Measurements from ENCODE around the gene PGP. TPM values are rescaled to one million over a fixed set of nuclear protein-coding genes. Genes with fewer than 3 reads are reported as not detected.

Gene PGP
- polyA plus RNA-seq, 2 of the 4 experiments (the other 2 are of a cell fraction): 13.9 to 33.7 TPM

- no peak for TF ChIP-seq TFCP2L1 (CRISPR knock-in tag; IDR thresholded peaks at IDR 0.05)
- TF ChIP-seq SREBF2 (IDR thresholded peaks at IDR 0.05): no peak
- TF ChIP-seq HES2 (IDR thresholded peaks at IDR 0.05): no peak
Observed at GRCh38 chr16:2165861-2166260, 48.8 kb downstream of the PGP start (continued).

- no peak for ATAC-seq
- Histone ChIP-seq H3K4me2 (no peak overlapping the region), H3K4me3 (no peak overlapping the region), H3K27ac (0 out of 6 replicates have a peak overlapping the region, but pooled peaks of 1 of the 2 experiments have one; percentile 1), H3K4me1 (peaks cover 30% of the 10 kb centered on the region), H3K9me3 (no peaks in the 10 kb centered on the region)
- ChIA-PET CTCF (interaction anchor here (0.7 kb wide), 1 partner anchor 12 kb away, joined by 3 read pairs; no protein-coding TSS in a partner anchor), POLR2A (interaction anchor here (1.0 kb wide), 1 partner anchor 8 kb away, joined by 3 read pairs; the partner anchor contains the start of gene TRAF7)
- TF ChIP-seq POLR2AphosphoS2 (conservative IDR thresholded peaks at IDR 0.05; ENCODE audit: low read length): no peak
- no peak for TF ChIP-seq NFE2L2 (conservative IDR thresholded peaks at IDR 0.05; ENCODE audit: low read length)
- TF ChIP-seq RARB (CRISPR knock-in tag; IDR thresholded peaks at IDR 0.05): no peak
- TF ChIP-seq BHLHE40 (IDR thresholded peaks at IDR 0.05; ENCODE audit: low read depth, low read length): no peak
- no peak for TF ChIP-seq KDM5A (IDR thresholded peaks at IDR 0.05)
- no peak for TF ChIP-seq POLR2A (IDR thresholded peaks at IDR 0.05; ENCODE audit: low read length)
- no peak for TF ChIP-seq HEYL (CRISPR knock-in tag; IDR thresholded peaks at IDR 0.05)
- TF ChIP-seq, protein P1, sequence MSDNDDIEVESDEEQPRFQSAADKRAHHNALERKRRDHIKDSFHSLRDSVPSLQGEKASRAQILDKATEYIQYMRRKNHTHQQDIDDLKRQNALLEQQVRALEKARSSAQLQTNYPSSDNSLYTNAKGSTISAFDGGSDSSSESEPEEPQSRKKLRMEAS (IDR thresholded peaks at IDR 0.05): no peak
- TF ChIP-seq GATA3 (IDR thresholded peaks at IDR 0.05; ENCODE audit: borderline replicate concordance): no peak
- TF ChIP-seq ZC3H11A (IDR thresholded peaks at IDR 0.05): no peak
- TF ChIP-seq RNF2 (IDR thresholded peaks at IDR 0.05; ENCODE audit: borderline replicate concordance, low read depth): no peak
- TF ChIP-seq PHF8 (IDR thresholded peaks at IDR 0.05; ENCODE audit: borderline replicate concordance, low read depth): no peak
- TF ChIP-seq RAD21 (conservative IDR thresholded peaks at IDR 0.05 in 1 of 2, IDR thresholded peaks at IDR 0.05 in 1 of 2): no peak
- TF ChIP-seq, protein P2, sequence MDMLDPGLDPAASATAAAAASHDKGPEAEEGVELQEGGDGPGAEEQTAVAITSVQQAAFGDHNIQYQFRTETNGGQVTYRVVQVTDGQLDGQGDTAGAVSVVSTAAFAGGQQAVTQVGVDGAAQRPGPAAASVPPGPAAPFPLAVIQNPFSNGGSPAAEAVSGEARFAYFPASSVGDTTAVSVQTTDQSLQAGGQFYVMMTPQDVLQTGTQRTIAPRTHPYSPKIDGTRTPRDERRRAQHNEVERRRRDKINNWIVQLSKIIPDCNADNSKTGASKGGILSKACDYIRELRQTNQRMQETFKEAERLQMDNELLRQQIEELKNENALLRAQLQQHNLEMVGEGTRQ (IDR thresholded peaks at IDR 0.05): no peak
- no peak for TF ChIP-seq EHMT2 (IDR thresholded peaks at IDR 0.05; ENCODE audit: low read depth)
- no peak for FAIRE-seq
- WGBS (ENCODE audit: missing lambda C conversion rate): 92% methylated on average over 23 of the region's 26 CpGs
- no peak for DNase-seq (ENCODE audit: low read depth in 1 of 2, low spot score in 1 of 2)
Observed at GRCh38 chr16:2163211-2163881, 51.3 kb downstream of the PGP start.

DNA sequence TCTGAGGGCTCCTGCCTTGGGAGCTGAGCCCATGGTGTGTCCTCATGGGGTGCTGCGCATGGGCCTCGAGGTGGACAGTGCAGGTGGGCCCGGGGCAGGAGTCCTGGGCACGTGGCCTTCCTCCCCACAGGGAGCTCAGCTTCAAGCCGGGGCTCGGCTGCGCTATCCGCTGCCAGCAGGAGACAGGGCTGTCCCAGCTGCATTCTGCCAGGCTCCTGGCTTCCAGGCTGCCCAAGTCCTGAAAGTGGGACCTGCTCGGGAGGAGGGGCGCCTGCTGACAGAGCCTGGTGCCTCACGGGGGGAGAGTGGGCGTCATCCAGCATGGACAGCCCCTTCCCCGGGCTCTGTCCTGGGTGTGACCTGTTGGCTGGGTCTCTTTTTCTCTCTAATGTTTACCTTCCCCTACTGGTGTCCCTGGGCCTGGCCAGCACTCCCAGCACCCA, 51.9 kb downstream of the PGP start:
- WGBS (ENCODE audit: missing lambda C conversion rate): 80% methylated on average over 8 of the region's 13 CpGs
- no peak overlapping the region for H3K4me3 ChIP-seq
- no peak for FAIRE-seq

More for the DNA sequence above, 51.9 kb downstream of the PGP start:
- no peak for ATAC-seq
- Histone ChIP-seq H3K9me3 (no peaks in the 10 kb centered on the region), H3K27ac (peak overlapping the region in 1 of 2 experiments; percentile 74; a peak in 1 of 6 replicates), H3K4me1 (peaks cover 36% of the 10 kb centered on the region), H3K4me2 (no peak overlapping the region)
- DNase-seq (ENCODE audit: low read depth in 1 of 2, low spot score in 1 of 2): no peak
- ChIA-PET POLR2A (interaction anchor here (0.9 kb wide), 1 partner anchor 43 kb away, joined by 4 read pairs; the partner anchor contains the start of gene MLST8), CTCF (interaction anchor here (0.7 kb wide), 1 partner anchor 11 kb away, joined by 3 read pairs; no protein-coding TSS in a partner anchor)
- TF ChIP-seq ZSCAN20 (CRISPR knock-in tag; IDR thresholded peaks at IDR 0.05) (no peak), HOXB5 (CRISPR knock-in tag; IDR thresholded peaks at IDR 0.05) (no peak), PHF8 (IDR thresholded peaks at IDR 0.05; ENCODE audit: borderline replicate concordance, low read depth) (no peak), FOXS1 (CRISPR knock-in tag; IDR thresholded peaks at IDR 0.05) (no peak), BHLHE40 (IDR thresholded peaks at IDR 0.05; ENCODE audit: low read depth, low read length) (no peak), MYC (IDR thresholded peaks at IDR 0.05; ENCODE audit: borderline replicate concordance, low read length) (no peak), PBX3 (IDR thresholded peaks at IDR 0.05) (no peak), CBX2 (IDR thresholded peaks at IDR 0.05; ENCODE audit: borderline replicate concordance, low read depth) (no peak), HES2 (IDR thresholded peaks at IDR 0.05) (no peak), CHD2 (IDR thresholded peaks at IDR 0.05; ENCODE audit: low read length, partially characterized antibody) (no peak)
- TF ChIP-seq, protein P3, sequence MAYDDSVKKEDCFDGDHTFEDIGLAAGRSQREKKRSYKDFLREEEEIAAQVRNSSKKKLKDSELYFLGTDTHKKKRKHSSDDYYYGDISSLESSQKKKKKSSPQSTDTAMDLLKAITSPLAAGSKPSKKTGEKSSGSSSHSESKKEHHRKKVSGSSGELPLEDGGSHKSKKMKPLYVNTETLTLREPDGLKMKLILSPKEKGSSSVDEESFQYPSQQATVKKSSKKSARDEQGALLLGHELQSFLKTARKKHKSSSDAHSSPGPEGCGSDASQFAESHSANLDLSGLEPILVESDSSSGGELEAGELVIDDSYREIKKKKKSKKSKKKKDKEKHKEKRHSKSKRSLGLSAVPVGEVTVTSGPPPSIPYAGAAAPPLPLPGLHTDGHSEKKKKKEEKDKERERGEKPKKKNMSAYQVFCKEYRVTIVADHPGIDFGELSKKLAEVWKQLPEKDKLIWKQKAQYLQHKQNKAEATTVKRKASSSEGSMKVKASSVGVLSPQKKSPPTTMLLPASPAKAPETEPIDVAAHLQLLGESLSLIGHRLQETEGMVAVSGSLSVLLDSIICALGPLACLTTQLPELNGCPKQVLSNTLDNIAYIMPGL (CRISPR knock-in tag; IDR thresholded peaks at IDR 0.05; ENCODE audit: borderline replicate concordance): no peak
